GM19238 (cell line): ENCODE data around the gene GPR150.

Experiments
- DNase-seq: peaks from one replicate; pipeline ENCODE4 v3.0.0; 2011; ENCODE audit warnings: low spot score; ENCODE audit not compliant: insufficient read length

GPR150 gene

DNA sequence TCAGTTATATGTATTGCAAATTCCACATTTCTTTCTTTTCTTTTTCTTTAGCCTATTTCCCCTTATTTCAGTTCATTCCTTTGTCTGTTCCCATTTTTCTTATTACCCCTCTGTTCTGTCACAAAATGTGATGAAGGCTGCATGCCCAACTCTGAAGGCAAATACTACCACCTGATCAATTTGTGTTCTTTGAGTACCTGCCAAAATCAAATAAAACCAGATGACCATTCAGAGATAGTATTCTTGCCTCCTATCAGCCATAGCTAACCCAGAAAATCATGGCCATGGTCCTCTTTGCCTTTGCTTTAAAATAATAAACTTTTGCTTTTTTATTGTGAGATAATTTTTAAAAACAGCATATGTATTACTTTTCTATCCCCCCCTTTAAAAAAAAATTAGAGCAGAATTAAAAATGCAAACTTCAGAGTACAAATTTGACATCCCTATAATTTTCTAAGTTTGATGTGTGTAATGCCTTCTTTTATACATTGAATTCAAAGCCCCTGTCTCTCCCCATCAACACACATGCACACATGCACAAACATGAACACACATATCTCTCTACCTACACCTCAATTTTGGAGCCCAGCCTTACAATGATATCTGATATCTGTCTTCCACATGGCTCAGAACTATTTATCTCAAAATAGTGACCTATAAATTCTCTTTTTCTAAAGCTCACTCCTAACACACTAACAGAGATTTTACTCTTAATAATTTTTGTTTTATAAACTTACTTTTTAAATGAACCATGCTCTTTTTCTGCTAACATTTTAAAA is 30.1 kb downstream of the GPR150 start:
- no peak for DNase-seq

DNA sequence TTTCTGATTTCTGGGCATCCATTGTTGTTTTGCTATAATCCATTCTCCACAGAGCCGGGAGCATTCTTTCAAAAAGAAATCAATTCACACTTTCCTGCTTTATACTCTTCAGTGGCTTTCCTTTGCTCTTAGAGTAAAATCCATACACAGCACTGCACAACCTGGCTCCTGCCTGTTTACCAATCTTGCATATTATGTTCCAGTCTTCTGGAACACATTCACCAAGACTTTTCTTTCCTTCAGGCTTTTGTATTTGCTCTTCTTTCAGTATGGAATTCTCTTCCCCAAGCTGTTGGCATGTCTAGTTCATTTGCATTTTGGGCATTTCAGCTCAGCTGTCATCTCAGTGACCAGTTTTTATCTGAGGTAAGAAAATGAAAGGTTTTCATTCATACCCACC is 33.0 kb downstream of the GPR150 start:
- no peak for DNase-seq

DNA sequence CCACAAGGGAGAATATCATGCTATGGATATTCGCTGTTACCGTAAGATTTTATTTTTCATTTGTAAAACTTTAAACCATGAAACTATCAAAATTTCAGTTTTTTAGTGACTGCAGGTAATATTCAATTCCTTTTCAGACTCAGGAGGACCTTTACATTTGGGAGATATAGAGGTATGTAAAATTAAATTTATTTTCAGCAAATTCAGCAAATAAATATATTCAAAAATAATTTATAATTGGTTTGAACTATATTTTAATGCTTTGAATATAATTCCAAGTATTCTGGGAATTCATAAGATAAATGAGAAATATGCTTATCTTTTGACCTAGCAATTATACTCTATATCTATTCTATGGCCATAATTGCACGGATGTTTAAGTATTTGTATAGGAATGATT is 34.3 kb downstream of the GPR150 start:
- DNase-seq = no peak

DNA sequence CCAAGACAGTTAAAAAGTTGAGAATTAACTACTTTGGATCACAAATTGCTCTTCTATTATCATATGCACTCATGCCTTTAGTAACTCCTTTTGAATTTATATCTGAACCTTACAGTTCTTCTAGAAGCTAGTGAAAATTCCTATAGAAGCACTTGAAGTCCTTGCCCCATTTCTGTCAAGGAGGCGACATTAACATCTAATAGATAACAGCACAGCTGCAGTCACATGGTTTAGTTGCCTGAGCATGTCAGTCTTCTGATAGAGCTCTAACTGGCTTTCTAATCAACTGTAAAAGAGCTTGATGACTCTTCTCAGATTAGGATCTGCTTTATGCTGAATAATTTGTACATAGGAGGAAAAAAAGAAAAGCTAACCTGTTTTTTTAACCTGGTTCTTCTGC is 35.7 kb downstream of the GPR150 start:
- DNase-seq = no peak

DNA sequence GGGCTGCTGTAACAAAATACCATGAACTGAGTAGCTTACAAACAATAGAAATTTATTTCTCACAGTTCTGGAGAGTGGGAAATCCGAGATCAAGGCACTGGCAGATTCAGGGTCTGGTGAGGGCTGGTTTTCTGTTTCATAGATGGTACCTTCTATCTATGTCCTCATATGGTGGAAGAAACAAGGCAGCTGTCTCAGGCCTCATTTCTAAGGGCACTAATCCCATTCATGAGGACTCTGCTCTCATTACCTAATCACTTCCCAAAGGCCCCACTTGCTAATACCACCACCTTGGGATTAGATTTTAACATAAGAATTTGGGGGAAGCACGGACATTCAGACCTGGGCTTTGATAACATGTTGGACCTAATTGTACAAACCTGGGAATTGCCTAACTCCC is 40.2 kb downstream of the GPR150 start:
- DNase-seq = no peak

DNA sequence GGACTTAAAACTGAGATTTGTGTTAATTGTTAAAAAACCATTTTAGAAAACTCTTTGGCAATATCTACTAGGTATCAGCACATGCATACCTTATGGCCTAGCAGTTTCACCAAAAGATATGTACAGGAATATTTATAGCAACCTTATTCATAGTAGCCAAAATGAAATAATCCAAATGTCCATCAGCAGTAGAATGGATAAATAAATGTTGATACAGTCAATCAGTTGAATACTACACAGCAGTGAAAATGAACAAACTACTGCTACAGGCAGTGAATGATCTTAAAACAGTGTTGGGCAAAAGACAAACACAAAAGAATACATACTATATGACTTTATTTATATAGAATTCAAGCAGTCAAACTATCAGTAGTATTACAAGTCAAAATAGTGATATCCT is 43.1 kb downstream of the GPR150 start:
- DNase-seq = no peak

DNA sequence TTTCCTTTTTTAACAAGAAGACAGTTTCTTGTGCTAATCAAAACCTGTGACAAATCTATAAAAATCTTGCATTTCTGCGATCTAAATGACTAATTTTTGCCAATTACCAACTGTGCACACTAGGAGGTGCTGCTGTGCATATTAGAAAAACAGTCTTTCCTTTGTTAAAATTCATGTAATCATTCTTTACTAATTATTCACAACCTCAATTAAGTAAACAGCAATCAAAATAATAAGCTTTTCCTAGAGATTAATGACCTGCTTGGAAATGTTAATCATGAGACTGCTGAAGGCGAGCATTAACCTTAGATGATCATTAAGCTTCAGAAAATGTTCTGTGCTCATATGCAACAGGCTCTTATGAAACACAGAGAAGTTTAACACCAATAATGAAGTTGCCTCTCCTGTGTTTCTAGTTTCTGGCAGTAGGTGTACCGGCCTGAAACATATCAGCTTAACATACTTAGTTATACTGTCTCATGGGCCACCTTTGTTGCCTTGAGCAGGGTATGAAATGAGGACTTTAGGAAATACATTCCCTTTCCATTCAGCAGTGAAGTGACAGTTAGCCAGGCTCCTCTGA is 44.4 kb downstream of the GPR150 start:
- DNase-seq = no peak

DNA sequence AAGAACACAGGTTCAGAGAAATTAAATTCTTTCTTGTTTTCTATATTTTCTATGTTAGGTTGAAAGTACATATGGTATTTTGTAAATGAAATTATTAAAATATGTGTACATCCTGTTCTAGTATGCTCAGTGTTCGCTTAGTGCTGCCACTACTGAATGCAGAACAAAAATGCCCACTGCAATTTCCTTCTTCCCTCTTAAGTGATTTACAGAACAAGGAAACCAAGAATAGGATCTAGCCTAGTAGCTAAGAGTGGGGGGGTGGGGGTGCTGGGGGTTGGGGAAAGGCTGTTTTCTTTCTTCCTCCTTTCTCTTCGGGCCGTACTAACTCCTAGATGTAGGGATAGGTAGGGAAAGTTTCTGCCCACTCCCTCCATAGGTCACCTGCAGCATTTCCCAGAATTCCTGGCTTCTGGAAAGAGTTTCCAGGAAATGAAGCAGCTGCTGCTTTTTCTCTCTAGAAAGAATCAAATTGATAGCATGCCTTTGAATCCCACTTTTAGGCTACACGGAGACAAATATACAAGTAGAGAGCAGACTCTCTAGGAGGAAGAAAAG is 47.3 kb downstream of the GPR150 start:
- no peak for DNase-seq

DNA sequence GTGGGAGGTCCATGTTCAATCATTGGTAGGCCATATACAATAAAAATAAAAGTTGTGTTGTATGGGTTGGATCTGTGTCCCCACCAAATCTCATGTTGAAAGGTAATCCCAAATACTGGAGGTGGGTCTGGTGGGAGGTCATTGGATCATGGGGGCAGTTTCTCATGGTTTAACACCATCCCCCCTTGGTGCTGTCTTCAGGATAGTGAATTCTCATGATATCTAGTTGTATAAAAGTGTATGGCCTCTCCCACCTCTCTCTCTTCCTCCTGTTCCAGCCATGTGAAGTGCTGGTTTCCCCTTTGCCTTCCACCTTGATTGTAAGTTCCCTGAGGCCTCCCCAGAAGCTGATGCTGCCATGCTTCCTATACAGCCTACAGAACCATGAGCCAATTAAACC is 47.8 kb downstream of the GPR150 start:
- no peak for DNase-seq

DNA sequence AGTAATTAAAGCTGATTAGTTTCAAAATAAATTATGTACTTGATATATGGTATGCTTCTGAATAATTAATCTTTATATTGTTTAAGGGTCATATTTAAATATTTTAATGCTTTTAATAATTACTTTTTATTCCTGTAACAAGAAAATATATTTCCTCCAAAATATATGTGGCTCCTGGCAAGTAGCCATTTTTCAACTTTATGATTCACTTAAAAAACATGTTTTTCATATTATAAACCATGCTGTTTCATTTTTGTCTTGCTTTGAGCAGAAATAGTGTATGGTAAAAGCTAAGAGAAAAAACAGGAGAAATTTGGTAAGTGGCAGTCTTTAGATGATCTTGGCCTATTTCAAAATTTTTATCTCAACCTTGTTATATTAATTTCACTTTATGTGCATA is 48.3 kb downstream of the GPR150 start:
- no peak for DNase-seq

DNA sequence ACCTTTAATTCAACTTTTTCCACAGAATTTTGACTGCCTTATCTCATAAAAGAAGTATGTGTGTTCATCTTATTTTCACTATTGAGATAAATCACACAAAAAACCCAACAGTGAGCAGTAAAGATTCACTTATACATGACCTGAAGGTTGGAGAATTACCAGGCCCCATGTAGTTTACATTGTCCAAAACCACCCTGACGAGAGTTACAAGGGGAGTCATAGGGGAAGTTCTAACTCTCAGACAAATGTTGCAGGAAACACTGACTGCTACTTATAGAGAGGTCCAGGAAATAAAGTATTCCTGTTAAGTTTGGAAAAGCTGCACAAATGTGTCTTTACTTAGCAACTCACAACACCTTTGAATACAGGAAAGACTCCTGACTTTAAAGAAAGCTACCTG is 48.8 kb downstream of the GPR150 start:
- DNase-seq = no peak

DNA sequence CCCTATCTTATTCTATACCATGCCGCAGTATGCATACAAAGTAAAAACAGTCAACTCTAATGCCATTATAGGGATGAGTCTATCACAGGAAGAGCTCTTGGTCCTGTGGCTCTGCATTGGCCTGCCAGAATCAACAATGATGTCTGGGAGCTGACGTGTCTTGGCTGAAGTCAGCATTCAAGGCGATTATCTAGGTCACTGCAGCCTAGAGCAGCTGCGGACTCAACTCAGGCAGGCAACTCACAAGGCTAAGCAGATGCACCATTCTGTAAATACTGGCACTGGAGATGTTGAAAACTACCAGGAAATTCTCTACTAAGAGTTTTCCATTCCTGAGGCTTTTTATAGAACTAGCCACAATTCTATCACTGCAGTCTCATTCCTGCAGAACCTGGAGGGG is 49.7 kb downstream of the GPR150 start:
- no peak for DNase-seq

DNA sequence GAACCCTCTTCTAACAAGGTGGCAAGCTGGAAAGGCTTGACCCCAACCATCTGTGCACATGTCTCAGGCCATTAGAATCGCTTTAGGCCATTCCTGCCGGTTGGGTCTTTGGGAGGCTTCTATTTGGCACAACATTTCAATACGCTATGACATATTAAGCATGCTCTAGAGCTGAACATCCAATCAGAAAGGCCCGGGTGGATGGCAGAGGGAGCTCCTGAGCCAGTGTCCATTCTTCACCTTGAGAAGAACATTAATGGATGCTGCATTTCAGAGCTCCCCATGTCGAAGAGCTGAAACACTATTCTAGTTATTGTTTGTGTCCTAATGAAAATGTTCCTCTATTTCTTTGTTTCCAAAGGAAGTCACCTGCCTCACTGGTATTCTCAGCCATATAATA is 50.1 kb downstream of the GPR150 start:
- no peak for DNase-seq

DNA sequence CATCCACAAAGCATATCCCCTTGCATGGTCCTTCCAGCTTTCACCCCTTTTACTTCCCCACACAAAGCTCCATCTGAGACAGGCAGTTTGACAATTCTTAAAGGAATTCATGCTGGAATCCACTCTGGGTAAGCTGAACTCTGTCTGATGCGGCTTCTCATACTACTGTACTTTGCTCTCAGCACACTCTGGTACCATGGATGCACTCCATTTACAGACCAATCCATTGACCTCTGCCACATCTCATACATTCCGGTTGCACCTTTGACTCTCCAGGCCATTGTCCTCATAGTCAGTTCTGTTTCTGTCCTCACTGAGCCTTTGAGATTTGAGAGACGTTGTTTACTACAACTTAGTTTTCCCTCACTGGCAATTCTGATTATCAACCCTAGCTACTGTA is 50.7 kb downstream of the GPR150 start:
- DNase-seq = no peak
